ENCODE data around the gene ZNF629.

ZNF629 gene

DNA sequence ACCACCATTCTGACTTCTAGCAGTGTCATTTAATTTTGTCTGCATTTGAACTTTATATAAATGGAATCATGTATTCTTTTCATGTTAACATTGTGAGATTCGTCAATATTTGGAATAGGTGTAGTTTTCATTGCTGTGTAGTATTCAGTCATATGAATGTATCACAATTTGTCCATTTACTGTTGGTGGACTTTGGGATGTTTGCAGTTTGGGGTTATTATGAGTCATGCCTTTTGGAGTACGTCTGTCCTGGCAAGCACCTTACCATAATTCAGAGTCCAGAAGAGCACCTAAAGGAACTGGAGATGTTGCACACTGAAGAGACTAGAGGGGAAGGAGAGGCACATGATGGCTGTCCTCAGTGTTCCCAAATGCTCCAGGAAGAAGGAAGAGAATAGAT lies 41.9 kb downstream of the ZNF629 start:
- TF ChIP-seq, protein P1, sequence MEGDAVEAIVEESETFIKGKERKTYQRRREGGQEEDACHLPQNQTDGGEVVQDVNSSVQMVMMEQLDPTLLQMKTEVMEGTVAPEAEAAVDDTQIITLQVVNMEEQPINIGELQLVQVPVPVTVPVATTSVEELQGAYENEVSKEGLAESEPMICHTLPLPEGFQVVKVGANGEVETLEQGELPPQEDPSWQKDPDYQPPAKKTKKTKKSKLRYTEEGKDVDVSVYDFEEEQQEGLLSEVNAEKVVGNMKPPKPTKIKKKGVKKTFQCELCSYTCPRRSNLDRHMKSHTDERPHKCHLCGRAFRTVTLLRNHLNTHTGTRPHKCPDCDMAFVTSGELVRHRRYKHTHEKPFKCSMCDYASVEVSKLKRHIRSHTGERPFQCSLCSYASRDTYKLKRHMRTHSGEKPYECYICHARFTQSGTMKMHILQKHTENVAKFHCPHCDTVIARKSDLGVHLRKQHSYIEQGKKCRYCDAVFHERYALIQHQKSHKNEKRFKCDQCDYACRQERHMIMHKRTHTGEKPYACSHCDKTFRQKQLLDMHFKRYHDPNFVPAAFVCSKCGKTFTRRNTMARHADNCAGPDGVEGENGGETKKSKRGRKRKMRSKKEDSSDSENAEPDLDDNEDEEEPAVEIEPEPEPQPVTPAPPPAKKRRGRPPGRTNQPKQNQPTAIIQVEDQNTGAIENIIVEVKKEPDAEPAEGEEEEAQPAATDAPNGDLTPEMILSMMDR (IDR thresholded peaks at IDR 0.05; ENCODE audit: borderline replicate concordance, insufficient read depth, low read depth, low read length) = no peak
- no peak overlapping the region for H3K4me3 ChIP-seq (ENCODE audit: low read depth, low read length)

DNA sequence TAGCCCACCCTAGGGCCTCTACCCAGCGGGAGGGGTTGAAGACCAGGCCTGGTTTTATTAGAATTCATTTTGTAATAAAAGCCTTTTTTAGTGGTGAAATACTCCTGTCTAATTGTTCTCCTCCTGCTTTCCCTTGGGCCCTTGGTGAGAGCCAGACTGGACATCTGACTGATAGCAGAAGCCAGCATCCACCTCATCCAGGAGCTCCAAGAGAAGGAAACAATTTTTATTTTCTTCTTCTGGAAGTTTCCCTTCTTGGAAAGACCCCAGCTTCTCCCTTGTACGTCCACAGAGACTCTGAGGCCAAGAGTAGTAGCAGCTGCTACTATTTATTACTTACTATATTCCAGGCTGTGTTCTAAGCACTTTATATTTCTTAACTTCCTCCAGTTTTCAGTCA lies 42.8 kb downstream of the ZNF629 start:
- H3K4me3 ChIP-seq (ENCODE audit: low read depth, low read length) = no peak overlapping the region
- TF ChIP-seq, protein P1 (IDR thresholded peaks at IDR 0.05; ENCODE audit: borderline replicate concordance, insufficient read depth, low read depth, low read length) = no peak

DNA sequence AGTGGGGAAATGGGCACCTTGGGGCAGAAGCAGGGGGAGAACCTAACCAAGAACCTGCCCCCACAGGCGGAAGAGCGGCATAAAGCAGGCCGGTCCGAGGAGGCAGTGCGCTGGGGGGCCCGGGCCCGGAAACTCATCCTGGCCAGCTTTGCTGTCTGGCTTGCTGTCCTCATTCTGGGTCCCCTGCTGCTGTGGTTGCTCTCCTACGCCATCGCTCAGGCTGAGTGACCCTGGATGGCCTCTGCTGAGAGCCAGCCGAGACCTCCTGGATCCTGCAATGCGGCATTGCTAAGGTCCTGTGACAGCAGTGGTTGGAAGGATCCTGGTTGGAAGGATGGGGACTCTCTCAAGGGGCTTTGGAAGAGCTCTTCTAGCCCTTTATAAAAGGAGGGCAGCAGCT lies 43.3 kb downstream of the ZNF629 start:
- TF ChIP-seq, protein P1 (IDR thresholded peaks at IDR 0.05; ENCODE audit: borderline replicate concordance, insufficient read depth, low read depth, low read length) = no peak
- no peak overlapping the region for H3K4me3 ChIP-seq (ENCODE audit: low read depth, low read length)

DNA sequence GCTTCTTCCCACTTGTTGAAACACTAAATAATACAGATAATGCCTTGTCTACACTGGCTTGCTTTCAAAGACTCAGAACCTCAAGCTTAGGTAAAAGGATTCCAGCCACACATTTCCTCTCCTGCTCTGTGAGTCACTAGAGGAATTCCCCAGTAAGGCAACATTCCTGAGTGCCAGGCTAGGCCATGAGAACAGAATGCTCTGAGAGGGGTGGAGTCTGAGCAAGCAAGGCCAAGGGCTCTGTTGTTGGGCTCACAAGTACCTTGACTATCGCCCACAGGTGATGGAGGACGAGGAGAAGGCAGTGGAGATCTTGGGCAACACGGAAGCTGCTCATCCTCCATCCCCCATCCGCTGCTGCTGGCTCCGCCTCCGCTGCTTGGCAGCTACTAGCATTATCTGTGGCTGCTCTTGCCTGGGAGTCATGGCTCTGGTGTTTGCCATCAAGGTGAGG lies 45.5 kb downstream of the ZNF629 start:
- no peak overlapping the region for H3K4me3 ChIP-seq (ENCODE audit: low read depth, low read length)
- TF ChIP-seq, protein P1 (IDR thresholded peaks at IDR 0.05; ENCODE audit: borderline replicate concordance, insufficient read depth, low read depth, low read length) = no peak

- no peak overlapping the region for H3K4me3 ChIP-seq (ENCODE audit: low read depth, low read length)
- TF ChIP-seq, protein P1 (IDR thresholded peaks at IDR 0.05; ENCODE audit: borderline replicate concordance, insufficient read depth, low read depth, low read length) = no peak
These were observed 46.4 kb downstream of the ZNF629 start for GRCh38 chr16:30740364-30741251.

DNA sequence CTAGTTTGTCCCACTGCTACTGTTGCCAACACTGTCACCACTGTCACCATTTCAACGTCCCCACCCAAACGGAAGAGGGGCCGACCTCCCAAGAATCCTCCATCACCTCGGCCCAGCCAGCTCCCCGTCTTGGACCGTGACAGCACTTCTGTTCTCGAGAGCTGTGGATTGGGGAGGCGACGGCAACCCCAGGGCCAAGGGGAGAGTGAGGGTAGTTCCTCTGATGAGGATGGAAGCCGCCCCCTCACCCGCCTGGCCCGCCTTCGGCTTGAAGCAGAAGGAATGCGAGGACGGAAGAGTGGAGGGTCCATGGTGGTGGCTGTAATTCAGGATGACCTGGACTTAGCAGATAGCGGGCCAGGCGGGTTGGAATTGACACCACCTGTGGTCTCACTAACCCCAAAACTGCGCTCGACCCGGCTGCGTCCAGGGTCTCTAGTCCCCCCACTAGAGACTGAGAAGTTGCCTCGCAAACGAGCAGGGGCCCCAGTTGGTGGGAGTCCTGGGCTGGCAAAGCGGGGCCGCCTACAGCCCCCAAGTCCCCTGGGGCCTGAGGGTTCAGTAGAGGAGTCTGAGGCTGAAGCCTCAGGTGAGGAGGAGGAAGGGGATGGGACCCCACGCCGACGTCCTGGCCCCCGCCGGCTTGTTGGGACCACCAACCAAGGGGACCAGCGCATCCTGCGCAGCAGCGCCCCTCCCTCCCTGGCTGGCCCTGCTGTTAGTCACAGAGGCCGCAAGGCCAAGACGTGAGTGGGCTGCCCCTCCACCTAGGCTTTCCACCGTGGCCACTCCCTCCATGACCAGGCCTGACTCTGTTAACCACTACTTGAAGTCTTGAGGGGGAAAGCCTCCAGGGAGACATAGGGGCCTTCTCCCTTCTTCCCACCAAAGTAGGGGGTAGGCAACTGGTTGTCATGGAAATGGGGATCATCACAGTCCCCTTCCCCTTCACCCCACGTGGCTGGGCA lies 47.7 kb downstream of the ZNF629 start:
- TF ChIP-seq, protein P1 (IDR thresholded peaks at IDR 0.05; ENCODE audit: borderline replicate concordance, insufficient read depth, low read depth, low read length) = no peak

More for the DNA sequence above, 47.7 kb downstream of the ZNF629 start:
- no peak overlapping the region for H3K4me3 ChIP-seq (ENCODE audit: low read depth, low read length)

Measured in GM12875 (cell line).